ENCODE results near the gene HSFX3.

The HSFX3 gene

GRCh38 chrX:149499766-149500165 is 50.0 kb downstream of the HSFX3 start:
- POLR2A ChIA-PET: no interaction called here
- no peak for DNase-seq (ENCODE audit: extremely low spot score)
- TF ChIP-seq HDGF (IDR thresholded peaks at IDR 0.05; ENCODE audit: borderline replicate concordance): no peak
- TF ChIP-seq ARNT (IDR thresholded peaks at IDR 0.05): no peak
- TF ChIP-seq NFRKB (IDR thresholded peaks at IDR 0.05): no peak
- TF ChIP-seq FOXK2 (IDR thresholded peaks at IDR 0.05): no peak
- TF ChIP-seq BHLHE40 (IDR thresholded peaks at IDR 0.05; ENCODE audit: borderline replicate concordance): no peak
- TF ChIP-seq SUZ12 (IDR thresholded peaks at IDR 0.05): no peak
- TF ChIP-seq ZNF384 (IDR thresholded peaks at IDR 0.05): no peak
- TF ChIP-seq LEF1 (IDR thresholded peaks at IDR 0.05; ENCODE audit: borderline replicate concordance): no peak
- no peak for TF ChIP-seq PKNOX1 (IDR thresholded peaks at IDR 0.05)
- no peak for TF ChIP-seq ELF4 (IDR thresholded peaks at IDR 0.05)
- TF ChIP-seq FOXM1 (IDR thresholded peaks at IDR 0.05; ENCODE audit: borderline replicate concordance): no peak
- no peak for TF ChIP-seq CTBP1 (IDR thresholded peaks at IDR 0.05; ENCODE audit: borderline replicate concordance)
- no peak for TF ChIP-seq TARDBP (IDR thresholded peaks at IDR 0.05)
- TF ChIP-seq L3MBTL2 (conservative IDR thresholded peaks at IDR 0.05): no peak
- no peak for TF ChIP-seq FOXA1 (IDR thresholded peaks at IDR 0.05)
- TF ChIP-seq SP1 (IDR thresholded peaks at IDR 0.05): no peak
- CTCF ChIA-PET: no interaction called here

- TF ChIP-seq PKNOX1 (IDR thresholded peaks at IDR 0.05): no peak
- no peak for TF ChIP-seq L3MBTL2 (conservative IDR thresholded peaks at IDR 0.05)
- TF ChIP-seq FOXA1 (IDR thresholded peaks at IDR 0.05): no peak
- TF ChIP-seq CTBP1 (IDR thresholded peaks at IDR 0.05; ENCODE audit: borderline replicate concordance): no peak
- no peak for DNase-seq (ENCODE audit: extremely low spot score)
- ChIA-PET CTCF (no interaction called here), POLR2A (no interaction called here)
Measured at GRCh38 chrX:149498767-149499166, 51.0 kb downstream of the HSFX3 start.

All from HEK293T (cell line).